HCT116 (cell line): ENCODE data around the gene E2F1. TPM values are rescaled to one million over a fixed set of nuclear protein-coding genes. Genes with fewer than 3 reads are reported as not detected.

Experiments
- ATAC-seq: fragments of 200-7000 bp; cut with Tn5 transposase; 2 replicates; pipeline ENCODE4 v1.9.1; 2020; ENCODE audit warnings: mild to moderate bottlenecking, moderate library complexity
- BruUV-seq: library from RNA; stranded (reverse); fragments of 400-500 nt; replicated peaks from 2 replicates; lab custom pipeline; 2021; lab: Mats Ljungman, UMichigan
- CTCF ChIA-PET: fragments of 300-600 bp; sonication (Branson Sonifier 250); formaldehyde crosslinking; loops from one replicate; lab custom pipeline; 2021; ENCODE audit warnings: antibody characterized with exemption; lab: Charles Lee
- POLR2A ChIA-PET: fragments of 300-600, 350-600 bp; sonication (Branson Sonifier 250); formaldehyde crosslinking; loops from one replicate; lab custom pipeline; 2021; ENCODE audit warnings: antibody characterized with exemption; lab: Charles Lee
- RAD21 ChIA-PET, 2 experiments: fragments of 300-600 bp; sonication (Branson Sonifier 250); formaldehyde crosslinking; loops; one replicate each; lab custom pipeline; 2023; ENCODE audit warnings: low total read pairs in 2 of 2; ENCODE audit not compliant: uncharacterized antibody in 2 of 2, unreplicated experiment in 2 of 2, low non-redundant PET in 1 of 2; lab: Charles Lee
- DNase-seq: peaks from one replicate; pipeline ENCODE4 v3.0.0-alpha.2; 2010; ENCODE audit warnings: low read depth, low spot score
- H2AFZ ChIP-seq: fragments of 200-600 bp; shearing (Covaris generic), sonication (generic); 2 replicates; pipeline ENCODE4 v1.6.1; 2017; ENCODE audit warnings: low read depth, mixed run types, mixed read lengths, antibody characterized with exemption, low read length; ENCODE audit not compliant: poor library complexity, severe bottlenecking
- H3K27ac ChIP-seq: 2 replicates; pipeline ENCODE4 v1.5.1; 2012; ENCODE audit warnings: low read depth, low read length
- H3K27me3 ChIP-seq: fragments of 200-600 bp; sonication (generic); 2 replicates; pipeline ENCODE4 v1.6.1; 2016; ENCODE audit warnings: mixed run types, low read length, mixed read lengths; ENCODE audit not compliant: insufficient read depth
- H3K36me3 ChIP-seq, 2 experiments: fragments of 200-500 bp in 1 of 2; fragments of 200-600 bp in 1 of 2; sonication (Bioruptor generic) in 1 of 2; sonication (generic) in 1 of 2; 2 replicates each; pipeline versions ENCODE4 v1.5.1 to v1.6.1; 2014 to 2016; ENCODE audit warnings: low read length in 2 of 2, inconsistent platforms in 1 of 2, mixed read lengths in 1 of 2, mixed run types in 1 of 2; ENCODE audit not compliant: insufficient read depth in 2 of 2, control insufficient read depth in 1 of 2
- H3K4me1 ChIP-seq, 2 experiments: fragments of 200-600 bp in 1 of 2; sonication (generic) in 1 of 2; 2 replicates each; pipeline versions ENCODE4 v1.5.1 to v1.6.1; 2012 to 2017; ENCODE audit warnings: low read length in 2 of 2, inconsistent platforms in 1 of 2, mild to moderate bottlenecking in 1 of 2, mixed read lengths in 1 of 2, mixed run types in 1 of 2, moderate library complexity in 1 of 2; ENCODE audit not compliant: insufficient read depth in 2 of 2, control insufficient read depth in 1 of 2
- H3K4me2 ChIP-seq: fragments of 200-600 bp; sonication (generic); 2 replicates; pipeline ENCODE4 v1.6.1; 2017; ENCODE audit warnings: mixed run types, low read length, mixed read lengths
- H3K4me3 ChIP-seq, 2 experiments: fragments of 200-600 bp in 1 of 2; sonication (generic) in 1 of 2; replicated peaks in 1 of 2; 2 replicates each; pipeline ENCODE4 v1.5.1; 2011 to 2016; ENCODE audit warnings: low read length in 2 of 2, control low read depth in 1 of 2, low read depth in 1 of 2, mild to moderate bottlenecking in 1 of 2, mixed read lengths in 1 of 2, mixed run types in 1 of 2
- H3K79me2 ChIP-seq: fragments of 200-600 bp; sonication (generic); 2 replicates; pipeline ENCODE4 v1.6.1; 2017; ENCODE audit warnings: mild to moderate bottlenecking, mixed run types, low read length, moderate library complexity, mixed read lengths; ENCODE audit not compliant: insufficient read depth
- H3K9ac ChIP-seq: fragments of 200-600 bp; sonication (generic); 2 replicates; pipeline ENCODE4 v1.6.1; 2016; ENCODE audit warnings: low read length, mixed read lengths
- H3K9me2 ChIP-seq: fragments of 200-600 bp; sonication (generic), shearing (Covaris generic); 2 replicates; pipeline ENCODE4 v1.6.1; 2017; ENCODE audit warnings: mixed run types, mild to moderate bottlenecking, moderate library complexity; ENCODE audit not compliant: insufficient read depth
- H3K9me3 ChIP-seq, 2 experiments: fragments of 200-500 bp in 1 of 2; fragments of 200-600 bp in 1 of 2; sonication (Bioruptor generic) in 1 of 2; sonication (generic) in 1 of 2; 2 replicates each; pipeline ENCODE4 v1.6.1; 2014 to 2017; ENCODE audit warnings: low read length in 2 of 2, mixed read lengths in 2 of 2, inconsistent platforms in 1 of 2, low read depth in 1 of 2, mild to moderate bottlenecking in 1 of 2, mixed run types in 1 of 2, moderate library complexity in 1 of 2; ENCODE audit not compliant: control insufficient read depth in 1 of 2, insufficient read depth in 1 of 2
- H4K20me1 ChIP-seq: fragments of 200-600 bp; sonication (generic), shearing (Covaris generic); 2 replicates; pipeline ENCODE4 v1.6.1; 2017; ENCODE audit warnings: mixed run types, mild to moderate bottlenecking, moderate library complexity; ENCODE audit not compliant: insufficient read depth
- ATF3 ChIP-seq: IDR thresholded peaks from 2 replicates; pipeline ENCODE4 v1.6.1; 2012
- CBX3 ChIP-seq: IDR thresholded peaks from 2 replicates; pipeline ENCODE4 v1.6.1; 2012; ENCODE audit warnings: low read depth
- CEBPB ChIP-seq: IDR thresholded peaks from 2 replicates; pipeline ENCODE4 v1.6.1; 2012; ENCODE audit warnings: low read depth
- EZH2 ChIP-seq: fragments of 200-600 bp; sonication (generic); IDR thresholded peaks from 2 replicates; pipeline ENCODE4 v1.6.1; 2017; ENCODE audit warnings: antibody characterized with exemption, mixed run types
- POLR2A ChIP-seq: IDR thresholded peaks from 2 replicates; pipeline ENCODE4 v1.7.0; 2011; ENCODE audit warnings: borderline replicate concordance; ENCODE audit not compliant: insufficient read depth, insufficient read length; ENCODE audit errors: extremely low read depth
- POLR2AphosphoS5 ChIP-seq: IDR thresholded peaks from 2 replicates; pipeline ENCODE4 v1.6.1; 2011; ENCODE audit warnings: mild to moderate bottlenecking, low read depth, low read length, moderate library complexity
- SP1 ChIP-seq: IDR thresholded peaks from 2 replicates; pipeline ENCODE4 v1.6.1; 2012; ENCODE audit warnings: low read depth
- ZBTB33 ChIP-seq: IDR thresholded peaks from 2 replicates; pipeline ENCODE4 v1.6.1; 2011; ENCODE audit warnings: mild to moderate bottlenecking, low read length, moderate library complexity; ENCODE audit not compliant: insufficient replicate concordance; ENCODE audit errors: extremely low read depth
- intact Hi-C: fragments of 100-400 bp; cut with micrococcal nuclease; formaldehyde crosslinking; loops from 2 replicates; pipeline ENCODE4 v1.10.0; 2022
- total RNA-seq: library from RNA; stranded (reverse); gene quantifications from one replicate; pipeline ENCODE4 v1.2.1, GENCODE V29; 2021; ENCODE audit not compliant: unreplicated experiment

E2F1 gene
- total RNA-seq, 1 experiment from 2014 or later, result 30.9 TPM

- Histone ChIP-seq H3K9me3 (no peaks in the 10 kb centered on the region), H3K79me2 (peaks cover 16% of the 10 kb centered on the region), H3K9ac (no peak overlapping the region), H3K4me3 (no peak overlapping the region), H2AFZ (no peak overlapping the region), H3K9me2 (no peaks in the 10 kb centered on the region), H3K27me3 (no peaks in the 10 kb centered on the region), H3K36me3 (no peaks in the 10 kb centered on the region), H4K20me1 (no peaks in the 10 kb centered on the region), H3K4me2 (no peak overlapping the region), H3K4me1 (peaks cover 13 to 32% of the 10 kb centered on the region in 2 experiments), H3K27ac (no peak overlapping the region)
- ChIA-PET CTCF (no interaction called here), RAD21 (no interaction called here), POLR2A (no interaction called here)
- DNase-seq (no peak), ATAC-seq (no peak)
- TF ChIP-seq POLR2AphosphoS5 (no peak), EZH2 (no peak), ATF3 (no peak), CBX3 (no peak), ZBTB33 (no peak), POLR2A (no peak), CEBPB (no peak), SP1 (no peak)
- intact Hi-C loops, result no loop called here
- no TSS peak for BruUV-seq
These were observed 2.8 kb upstream of the E2F1 start for GRCh38 chr20:33688938-33689424.
